ENCODE results near the gene S100A2. TPM values are rescaled to one million over a fixed set of nuclear protein-coding genes. Genes with fewer than 3 reads are reported as not detected.
"Not testable (repeated sequence)": the region's sequence is repeated elsewhere in the genome, so short reads cannot be mapped to it uniquely, and the experiment has no call there.

Gene S100A2
- total RNA-seq, 6 experiments from 2014 or later = not detected

- no peaks in the 10 kb centered on the region for H3K36me3 ChIP-seq
- H3K27ac ChIP-seq = no peak overlapping the region
- WGBS (ENCODE audit: insufficient coverage, low coverage, low lambda C conversion rate, missing lambda C conversion rate) = 8% methylated on average over 2 of the region's 3 CpGs
- H3K9me3 ChIP-seq = no peaks in the 10 kb centered on the region
- H3K4me1 ChIP-seq = no peaks in the 10 kb centered on the region
- TF ChIP-seq CTCF (IDR thresholded peaks at IDR 0.05) (no peak), POLR2A (IDR thresholded peaks at IDR 0.05) (no peak)
- no peak for DNase-seq
- no peak overlapping the region for H3K4me3 ChIP-seq
- intact Hi-C loops (cut with DNase I) = no loop called here
- no peaks in the 10 kb centered on the region for H3K27me3 ChIP-seq
- no peak for ATAC-seq
Observed at GRCh38 chr1:153525088-153525728, 40.4 kb downstream of the S100A2 start.

GRCh38 chr1:153522353-153523048, 43.1 kb downstream of the S100A2 start:
- intact Hi-C loops (cut with DNase I); ATAC-seq; H3K4me1 ChIP-seq; H3K4me3 ChIP-seq; H3K36me3 ChIP-seq; DNase-seq; H3K27me3 ChIP-seq; H3K27ac ChIP-seq; H3K9me3 ChIP-seq: not testable (repeated sequence)
- 76% methylated on average over 12 of the region's 14 CpGs for WGBS (ENCODE audit: insufficient coverage, low coverage, low lambda C conversion rate, missing lambda C conversion rate)

GRCh38 chr1:153521808-153522207, 43.8 kb downstream of the S100A2 start:
- H3K27ac ChIP-seq; ATAC-seq; DNase-seq; H3K27me3 ChIP-seq; H3K4me3 ChIP-seq; H3K9me3 ChIP-seq; H3K4me1 ChIP-seq; intact Hi-C loops (cut with DNase I); H3K36me3 ChIP-seq: not testable (repeated sequence)
- WGBS (ENCODE audit: insufficient coverage, low coverage, low lambda C conversion rate, missing lambda C conversion rate) = 96% methylated on average over 10 of the region's 37 CpGs

- ATAC-seq (no peak), DNase-seq (no peak)
- TF ChIP-seq POLR2A (IDR thresholded peaks at IDR 0.05) (no peak), CTCF (IDR thresholded peaks at IDR 0.05) (no peak)
- Histone ChIP-seq H3K27ac (no peak overlapping the region), H3K9me3 (no peaks in the 10 kb centered on the region), H3K4me1 (no peaks in the 10 kb centered on the region), H3K27me3 (no peaks in the 10 kb centered on the region), H3K4me3 (no peak overlapping the region), H3K36me3 (no peaks in the 10 kb centered on the region)
- 91% methylated on average over 3 of the region's 4 CpGs for WGBS (ENCODE audit: insufficient coverage, low coverage, low lambda C conversion rate, missing lambda C conversion rate)
- intact Hi-C loops (cut with DNase I) = no loop called here
Observed at GRCh38 chr1:153520818-153521476, 44.7 kb downstream of the S100A2 start.

GRCh38 chr1:153520137-153520691, 45.4 kb downstream of the S100A2 start:
- 62% methylated on average over 5 of the region's 5 CpGs for WGBS (ENCODE audit: insufficient coverage, low coverage, low lambda C conversion rate, missing lambda C conversion rate)
- H3K36me3 ChIP-seq; DNase-seq; ATAC-seq; H3K27me3 ChIP-seq; H3K27ac ChIP-seq; H3K4me1 ChIP-seq; H3K9me3 ChIP-seq; intact Hi-C loops (cut with DNase I); H3K4me3 ChIP-seq: not testable (repeated sequence)

GRCh38 chr1:153519242-153519641, 46.4 kb downstream of the S100A2 start:
- Histone ChIP-seq H3K4me1 (no peaks in the 10 kb centered on the region), H3K36me3 (no peaks in the 10 kb centered on the region), H3K4me3 (no peak overlapping the region), H3K27me3 (no peaks in the 10 kb centered on the region), H3K27ac (no peak overlapping the region), H3K9me3 (no peaks in the 10 kb centered on the region)
- 66% methylated on average over 3 of the region's 3 CpGs for WGBS (ENCODE audit: insufficient coverage, low coverage, low lambda C conversion rate, missing lambda C conversion rate)
- ATAC-seq (no peak), DNase-seq (no peak)
- TF ChIP-seq POLR2A (IDR thresholded peaks at IDR 0.05) = no peak
- no peak for TF ChIP-seq CTCF (IDR thresholded peaks at IDR 0.05)
- intact Hi-C loops (cut with DNase I) = loop anchor here in 1 of 2 donors (10.0 kb wide), 1 partner anchor 46 kb away; the partner anchor contains the start of gene S100A2

All from right lobe of liver (tissue), 6 donors.